HG03457 (cell line): Measurements from ENCODE around the gene PLCL1.

Experiments
- ATAC-seq: cut with Tn5 transposase; IDR thresholded peaks from one replicate; pipeline ENCODE4 v1.9.1; 2021; ENCODE audit warnings: moderate number of reproducible peaks; ENCODE audit not compliant: unreplicated experiment

PLCL1 gene

GRCh38 chr2:197924483-197924882 is 120.1 kb downstream of the PLCL1 start:
- no peak for ATAC-seq

GRCh38 chr2:197925204-197925603 is 120.8 kb downstream of the PLCL1 start:
- ATAC-seq: no peak

GRCh38 chr2:197925976-197926375 is 121.6 kb downstream of the PLCL1 start:
- ATAC-seq: no peak

GRCh38 chr2:197926673-197927072 is 122.3 kb downstream of the PLCL1 start:
- ATAC-seq: no peak

GRCh38 chr2:197927994-197928393 is 123.6 kb downstream of the PLCL1 start:
- no peak for ATAC-seq

- no peak for ATAC-seq
Observed at GRCh38 chr2:197929008-197929885, 124.9 kb downstream of the PLCL1 start.

- ATAC-seq: no peak
Observed at GRCh38 chr2:197929886-197930227, 125.5 kb downstream of the PLCL1 start.

- ATAC-seq: no peak
Observed at GRCh38 chr2:197930570-197931278, 126.3 kb downstream of the PLCL1 start.

GRCh38 chr2:197931661-197932312 is 127.4 kb downstream of the PLCL1 start:
- ATAC-seq: no peak

- no peak for ATAC-seq
Observed at GRCh38 chr2:197932374-197932773, 128.0 kb downstream of the PLCL1 start.

GRCh38 chr2:197934261-197934933 is 130.0 kb downstream of the PLCL1 start:
- ATAC-seq: no peak

- ATAC-seq: no peak
Observed at GRCh38 chr2:197934934-197935289, 130.5 kb downstream of the PLCL1 start.

- no peak for ATAC-seq
Observed at GRCh38 chr2:197937814-197938213, 133.4 kb downstream of the PLCL1 start.

GRCh38 chr2:197938555-197938954 is 134.2 kb downstream of the PLCL1 start:
- no peak for ATAC-seq

GRCh38 chr2:197939787-197940186 is 135.4 kb downstream of the PLCL1 start:
- ATAC-seq: no peak

- ATAC-seq: no peak
Observed at GRCh38 chr2:197940382-197940781, 136.0 kb downstream of the PLCL1 start.

GRCh38 chr2:197941715-197942114 is 137.3 kb downstream of the PLCL1 start:
- ATAC-seq: no peak

- ATAC-seq: no peak
Observed at GRCh38 chr2:197943731-197944130, 139.3 kb downstream of the PLCL1 start.

- no peak for ATAC-seq
Observed at GRCh38 chr2:197944416-197945096, 140.2 kb downstream of the PLCL1 start.

GRCh38 chr2:197946562-197946961 is 142.2 kb downstream of the PLCL1 start:
- no peak for ATAC-seq
